Loucy (cell line): Measurements from ENCODE around the gene TEX35.

Source experiments
- H2AFZ ChIP-seq: fragments of 200-600 bp; sonication (generic); 2 replicates; pipeline ENCODE4 v1.6.0; 2016; ENCODE audit warnings: antibody characterized with exemption, mild to moderate bottlenecking, low read length, moderate library complexity
- H3F3A ChIP-seq: fragments of 200-600 bp; 2 replicates; pipeline ENCODE4 v1.6.0; 2016; ENCODE audit warnings: antibody characterized with exemption, low read depth, mild to moderate bottlenecking
- H3K27me3 ChIP-seq: fragments of 200-600 bp; sonication (generic); 2 replicates; pipeline ENCODE4 v1.6.1; 2014; ENCODE audit warnings: low read length, mild to moderate bottlenecking; ENCODE audit not compliant: insufficient read depth, poor library complexity, severe bottlenecking
- H3K36me3 ChIP-seq: fragments of 200-600 bp; sonication (generic); 2 replicates; pipeline ENCODE4 v1.6.1; 2016; ENCODE audit warnings: low read length; ENCODE audit not compliant: insufficient read depth
- H3K4me1 ChIP-seq: fragments of 200-600 bp; sonication (generic); 2 replicates; pipeline ENCODE4 v1.5.1; 2014; ENCODE audit warnings: low read length, mild to moderate bottlenecking; ENCODE audit not compliant: insufficient read depth, poor library complexity, severe bottlenecking
- H3K4me2 ChIP-seq: fragments of 200-600 bp; sonication (generic); 2 replicates; pipeline ENCODE4 v1.6.0; 2014; ENCODE audit warnings: antibody characterized with exemption, low read length, low read depth, mild to moderate bottlenecking; ENCODE audit not compliant: poor library complexity, severe bottlenecking
- H3K4me3 ChIP-seq: fragments of 200-600 bp; sonication (generic); 2 replicates; pipeline ENCODE4 v1.5.1; 2014; ENCODE audit warnings: low read length, mild to moderate bottlenecking, mixed read lengths; ENCODE audit not compliant: poor library complexity, severe bottlenecking
- H3K79me2 ChIP-seq: fragments of 200-600 bp; sonication (generic); 2 replicates; pipeline ENCODE4 v1.6.1; 2014; ENCODE audit warnings: low read length; ENCODE audit not compliant: insufficient read depth
- H3K9ac ChIP-seq: fragments of 200-600 bp; sonication (generic); 2 replicates; pipeline ENCODE4 v1.6.0; 2014; ENCODE audit warnings: mild to moderate bottlenecking, low read depth, low read length, moderate library complexity; ENCODE audit not compliant: poor library complexity, severe bottlenecking
- H3K9me2 ChIP-seq: fragments of 200-600 bp; sonication (generic); replicated peaks from 2 replicates; pipeline ENCODE4 v1.6.1; 2016; ENCODE audit warnings: low read depth, low read length, mixed read lengths
- H3K9me3 ChIP-seq: fragments of 200-600 bp; sonication (generic); 2 replicates; pipeline ENCODE4 v1.6.1; 2014; ENCODE audit warnings: mild to moderate bottlenecking, antibody characterized with exemption, low read length, low read depth; ENCODE audit not compliant: insufficient read depth
- H4K20me1 ChIP-seq: fragments of 200-600 bp; sonication (generic); 2 replicates; pipeline ENCODE4 v1.6.0; 2014; ENCODE audit warnings: antibody characterized with exemption, low read length, mild to moderate bottlenecking; ENCODE audit not compliant: insufficient read depth, poor library complexity, severe bottlenecking
- CTCF ChIP-seq: fragments of 200-600 bp; sonication (generic); conservative IDR thresholded peaks from 2 replicates; pipeline ENCODE4 v1.5.1; 2014; ENCODE audit warnings: mild to moderate bottlenecking, antibody characterized with exemption, low read length
- EZH2phosphoT487 ChIP-seq: fragments of 200-600 bp; IDR thresholded peaks from 2 replicates; pipeline ENCODE4 v1.6.1; 2018; ENCODE audit warnings: antibody characterized with exemption, mild to moderate bottlenecking, moderate library complexity, borderline replicate concordance

TEX35 gene

GRCh38 chr1:178564783-178565180 is 51.9 kb downstream of the TEX35 start:
- no peaks in the 10 kb centered on the region for H3K9me3 ChIP-seq
- no peaks in the 10 kb centered on the region for H3K4me1 ChIP-seq
- H3K9ac ChIP-seq: no peak overlapping the region
- H4K20me1 ChIP-seq: no peaks in the 10 kb centered on the region
- H3K4me3 ChIP-seq: no peak overlapping the region
- H3K9me2 ChIP-seq: no peaks in the 10 kb centered on the region
- H3K4me2 ChIP-seq: no peak overlapping the region
- H3K36me3 ChIP-seq: no peaks in the 10 kb centered on the region
- H3K27me3 ChIP-seq: no peaks in the 10 kb centered on the region
- no peaks in the 10 kb centered on the region for H3F3A ChIP-seq
- no peaks in the 10 kb centered on the region for H3K79me2 ChIP-seq
- TF ChIP-seq EZH2phosphoT487 (no peak), CTCF (no peak)
- no peak overlapping the region for H2AFZ ChIP-seq

GRCh38 chr1:178565586-178565985 is 52.7 kb downstream of the TEX35 start:
- Histone ChIP-seq H3K36me3 (no peaks in the 10 kb centered on the region), H2AFZ (no peak overlapping the region), H3K9ac (no peak overlapping the region), H3K9me3 (no peaks in the 10 kb centered on the region), H3K79me2 (no peaks in the 10 kb centered on the region), H3K4me3 (no peak overlapping the region), H4K20me1 (no peaks in the 10 kb centered on the region), H3K4me2 (no peak overlapping the region), H3K4me1 (no peaks in the 10 kb centered on the region), H3K9me2 (no peaks in the 10 kb centered on the region), H3F3A (no peaks in the 10 kb centered on the region), H3K27me3 (no peaks in the 10 kb centered on the region)
- TF ChIP-seq EZH2phosphoT487 (no peak), CTCF (no peak)

GRCh38 chr1:178566187-178566586 is 53.3 kb downstream of the TEX35 start:
- H3F3A ChIP-seq: no peaks in the 10 kb centered on the region

More at GRCh38 chr1:178566187-178566586, 53.3 kb downstream of the TEX35 start:
- Histone ChIP-seq H3K4me1 (no peaks in the 10 kb centered on the region), H4K20me1 (no peaks in the 10 kb centered on the region), H3K9me2 (no peaks in the 10 kb centered on the region), H3K4me2 (no peak overlapping the region), H3K9ac (no peak overlapping the region), H3K36me3 (no peaks in the 10 kb centered on the region), H3K27me3 (no peaks in the 10 kb centered on the region), H3K9me3 (no peaks in the 10 kb centered on the region), H2AFZ (no peak overlapping the region), H3K79me2 (no peaks in the 10 kb centered on the region), H3K4me3 (no peak overlapping the region)
- TF ChIP-seq CTCF: no peak
- TF ChIP-seq EZH2phosphoT487: no peak
